GM12878 (cell line): ENCODE data around the gene CNDP2. TPM values are rescaled to one million over a fixed set of nuclear protein-coding genes. Genes with fewer than 3 reads are reported as not detected.

ENCODE experiments used
- BACH1 ChIP-seq: fragments of 450-650 bp; IDR thresholded peaks from 2 replicates; pipeline ENCODE4 v1.6.1; 2017; ENCODE audit warnings: mild to moderate bottlenecking, borderline replicate concordance
- DPF2 ChIP-seq: fragments of 450-650 bp; IDR thresholded peaks from 2 replicates; pipeline ENCODE4 v1.6.1; 2017; ENCODE audit warnings: mild to moderate bottlenecking
- IKZF2 ChIP-seq, 2 experiments: fragments of 450-650 bp; IDR thresholded peaks; 2 replicates each; pipeline ENCODE4 v1.6.1; 2017; ENCODE audit warnings: mild to moderate bottlenecking in 2 of 2, moderate library complexity in 2 of 2
- KLF5 ChIP-seq: fragments of 450-650 bp; IDR thresholded peaks from 2 replicates; pipeline ENCODE4 v1.6.1; 2014; ENCODE audit warnings: mild to moderate bottlenecking; ENCODE audit not compliant: partially characterized antibody
- LARP7 ChIP-seq: fragments of 450-650 bp; IDR thresholded peaks from 2 replicates; pipeline ENCODE4 v1.6.1; 2017; ENCODE audit warnings: mild to moderate bottlenecking
- MTA3 ChIP-seq: IDR thresholded peaks from 2 replicates; pipeline ENCODE4 v1.6.1; 2012; ENCODE audit warnings: low read length, inconsistent platforms, borderline replicate concordance
- MXI1 ChIP-seq: fragments of 150-350 bp; IDR thresholded peaks from 2 replicates; pipeline ENCODE4 v1.6.1; 2011; ENCODE audit warnings: low read depth, mild to moderate bottlenecking, inconsistent platforms, low read length, improper control_type of control experiment
- MYB ChIP-seq: fragments of 150-350 bp; IDR thresholded peaks from 2 replicates; pipeline ENCODE4 v1.6.1; 2014; ENCODE audit warnings: mild to moderate bottlenecking, low read depth, low read length, borderline replicate concordance
- NKRF ChIP-seq: fragments of 450-650 bp; conservative IDR thresholded peaks from 2 replicates; pipeline ENCODE4 v1.6.1; 2017; ENCODE audit warnings: mild to moderate bottlenecking, moderate library complexity
- PAX5 ChIP-seq: IDR thresholded peaks from 2 replicates; pipeline ENCODE4 v1.6.1; 2011; ENCODE audit warnings: low read depth, low read length, borderline replicate concordance
- PAX8 ChIP-seq: fragments of 450-650 bp; IDR thresholded peaks from 2 replicates; pipeline ENCODE4 v1.6.1; 2017; ENCODE audit warnings: mild to moderate bottlenecking, moderate library complexity
- POLR2A ChIP-seq: IDR thresholded peaks from 2 replicates; pipeline ENCODE4 v1.6.1; 2011; ENCODE audit warnings: low read depth, mild to moderate bottlenecking, low read length
- SMARCA5 ChIP-seq: fragments of 450-650 bp; IDR thresholded peaks from 2 replicates; pipeline ENCODE4 v1.6.1; 2017; ENCODE audit warnings: mild to moderate bottlenecking
- STAT1 ChIP-seq: fragments of 450-650 bp; conservative IDR thresholded peaks from 2 replicates; pipeline ENCODE4 v1.6.1; 2014; ENCODE audit warnings: antibody characterized with exemption, mild to moderate bottlenecking
- STAT3 ChIP-seq: IDR thresholded peaks from 2 replicates; pipeline ENCODE4 v1.6.1; 2011; ENCODE audit warnings: low read depth, low read length, improper control_type of control experiment
- SUPT20H ChIP-seq: IDR thresholded peaks from 2 replicates; pipeline ENCODE4 v1.6.1; 2011; ENCODE audit warnings: low read depth, mild to moderate bottlenecking, low read length, moderate library complexity, borderline replicate concordance; ENCODE audit not compliant: control insufficient read depth
- YY1 ChIP-seq: IDR thresholded peaks from 2 replicates; pipeline ENCODE4 v1.6.1; 2011; ENCODE audit warnings: low read depth, mild to moderate bottlenecking, low read length
- polyA plus RNA-seq, 11 experiments: library from polyadenylated mRNA; depleted of rRNA in 4 of 11; unstranded in 6 of 11; stranded (reverse) in 5 of 11; fragments of >200 nt; fragmentation: Nextera tagmentation in 4 of 11; fragmentation: Illumina TruSeq in 1 of 11; extraction: Ambion mirVana in 4 of 11; extraction: Trizol in 1 of 11; gene quantifications; 1 replicate in 1 of 11; 2 replicates in 10 of 11; pipeline versions ENCODE4 v1.2.1 to v1.2.3, GENCODE V29; 2011 to 2016; ENCODE audit warnings: inconsistent platforms in 2 of 11, missing spikeins in 2 of 11, low read depth in 1 of 11
- total RNA-seq, 4 experiments: library from RNA; depleted of rRNA in 3 of 4; stranded (reverse); fragments of >200 nt in 3 of 4; fragmentation: Illumina TruSeq in 1 of 4; extraction: Trizol in 1 of 4; gene quantifications; 2 replicates each; pipeline versions ENCODE4 v1.2.1 to v1.2.3, GENCODE V29; 2013 to 2021
- TF ChIP-seq, protein P1 (sequence below): fragments of 450-650 bp; IDR thresholded peaks from 2 replicates; pipeline ENCODE4 v1.6.1; 2017; ENCODE audit warnings: antibody characterized with exemption, mild to moderate bottlenecking, moderate library complexity
- TF ChIP-seq, protein P2 (sequence below): fragments of 450-650 bp; IDR thresholded peaks from 2 replicates; pipeline ENCODE4 v1.6.1; 2018; ENCODE audit warnings: borderline replicate concordance, mild to moderate bottlenecking; ENCODE audit not compliant: partially characterized antibody
- TF ChIP-seq, protein P3 (sequence below): fragments of 450-650 bp; formaldehyde crosslinking; IDR thresholded peaks from 2 replicates; pipeline ENCODE4 v1.4.0; 2022; ENCODE audit warnings: mild to moderate bottlenecking, moderate library complexity

The CNDP2 gene
- total and polyA plus RNA-seq, 10 of the 15 experiments (the other 5 are each of a cell fraction or from before 2014, with no cell fraction given), result 63.5 to 213 (median 158) TPM

DNA sequence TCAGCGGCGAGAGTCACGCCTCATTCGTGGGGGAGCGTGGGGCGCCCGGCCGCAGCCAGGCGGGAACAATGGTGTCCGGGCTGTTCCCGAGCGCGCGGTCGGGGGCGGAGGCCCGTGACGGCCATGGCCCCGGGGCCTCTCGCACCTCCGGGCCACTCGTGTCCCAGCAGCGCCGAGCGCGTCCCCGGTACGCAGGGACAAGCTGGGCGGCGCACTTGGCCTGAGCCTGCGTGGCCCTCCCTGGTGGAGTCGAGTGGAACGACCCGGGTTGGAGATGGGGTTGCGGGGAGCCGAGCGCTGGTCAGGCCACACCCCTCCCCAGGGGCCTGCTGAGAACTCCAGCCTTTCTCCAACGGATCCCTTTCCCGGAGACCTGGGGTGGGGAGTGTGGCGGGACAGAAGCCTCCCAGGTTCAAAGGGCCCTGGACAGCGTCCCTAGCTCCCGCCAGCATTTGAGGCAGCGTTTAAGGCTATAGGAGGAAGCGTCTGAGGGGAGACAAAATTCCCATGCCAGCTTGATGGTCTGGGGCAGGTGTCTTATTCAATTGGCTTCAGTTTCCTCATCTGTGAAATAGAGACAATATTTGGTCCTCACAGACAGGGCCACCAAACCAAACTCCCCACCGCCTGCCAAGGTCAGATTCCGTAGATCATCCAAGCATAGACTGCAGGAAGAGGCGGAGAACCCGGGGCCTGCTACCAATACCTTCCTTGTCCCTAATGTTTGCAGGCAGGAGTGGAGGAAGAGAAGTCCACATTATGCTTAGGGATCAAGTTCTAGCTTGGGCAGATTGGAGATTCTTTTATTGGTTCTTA is 553 bp downstream of the CNDP2 start (continued):
- TF ChIP-seq MXI1 (no peak), IKZF2 (IDR thresholded peaks at IDR 0.05) (no peak), MYB (no peak), PAX5 (no peak), YY1 (peak; percentile 83), DPF2 (peak; percentile 39; the same call in 1 of the 2 replicates), KLF5 (peak; percentile 66), STAT1 (no peak), STAT3 (no peak), MTA3 (no peak), SMARCA5 (peak; percentile 41; the same call in 1 of the 2 replicates), NKRF (peak; percentile 96; the same call in 1 of the 2 replicates), PAX8 (no peak), LARP7 (peak; percentile 83; the same call in 1 of the 2 replicates), POLR2A (peak; percentile 48), BACH1 (peak; percentile 77; the same call in 1 of the 2 replicates), SUPT20H (no peak)
- TF ChIP-seq, protein P1, sequence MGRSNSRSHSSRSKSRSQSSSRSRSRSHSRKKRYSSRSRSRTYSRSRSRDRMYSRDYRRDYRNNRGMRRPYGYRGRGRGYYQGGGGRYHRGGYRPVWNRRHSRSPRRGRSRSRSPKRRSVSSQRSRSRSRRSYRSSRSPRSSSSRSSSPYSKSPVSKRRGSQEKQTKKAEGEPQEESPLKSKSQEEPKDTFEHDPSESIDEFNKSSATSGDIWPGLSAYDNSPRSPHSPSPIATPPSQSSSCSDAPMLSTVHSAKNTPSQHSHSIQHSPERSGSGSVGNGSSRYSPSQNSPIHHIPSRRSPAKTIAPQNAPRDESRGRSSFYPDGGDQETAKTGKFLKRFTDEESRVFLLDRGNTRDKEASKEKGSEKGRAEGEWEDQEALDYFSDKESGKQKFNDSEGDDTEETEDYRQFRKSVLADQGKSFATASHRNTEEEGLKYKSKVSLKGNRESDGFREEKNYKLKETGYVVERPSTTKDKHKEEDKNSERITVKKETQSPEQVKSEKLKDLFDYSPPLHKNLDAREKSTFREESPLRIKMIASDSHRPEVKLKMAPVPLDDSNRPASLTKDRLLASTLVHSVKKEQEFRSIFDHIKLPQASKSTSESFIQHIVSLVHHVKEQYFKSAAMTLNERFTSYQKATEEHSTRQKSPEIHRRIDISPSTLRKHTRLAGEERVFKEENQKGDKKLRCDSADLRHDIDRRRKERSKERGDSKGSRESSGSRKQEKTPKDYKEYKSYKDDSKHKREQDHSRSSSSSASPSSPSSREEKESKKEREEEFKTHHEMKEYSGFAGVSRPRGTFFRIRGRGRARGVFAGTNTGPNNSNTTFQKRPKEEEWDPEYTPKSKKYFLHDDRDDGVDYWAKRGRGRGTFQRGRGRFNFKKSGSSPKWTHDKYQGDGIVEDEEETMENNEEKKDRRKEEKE, result no peak
- TF ChIP-seq, protein P2, sequence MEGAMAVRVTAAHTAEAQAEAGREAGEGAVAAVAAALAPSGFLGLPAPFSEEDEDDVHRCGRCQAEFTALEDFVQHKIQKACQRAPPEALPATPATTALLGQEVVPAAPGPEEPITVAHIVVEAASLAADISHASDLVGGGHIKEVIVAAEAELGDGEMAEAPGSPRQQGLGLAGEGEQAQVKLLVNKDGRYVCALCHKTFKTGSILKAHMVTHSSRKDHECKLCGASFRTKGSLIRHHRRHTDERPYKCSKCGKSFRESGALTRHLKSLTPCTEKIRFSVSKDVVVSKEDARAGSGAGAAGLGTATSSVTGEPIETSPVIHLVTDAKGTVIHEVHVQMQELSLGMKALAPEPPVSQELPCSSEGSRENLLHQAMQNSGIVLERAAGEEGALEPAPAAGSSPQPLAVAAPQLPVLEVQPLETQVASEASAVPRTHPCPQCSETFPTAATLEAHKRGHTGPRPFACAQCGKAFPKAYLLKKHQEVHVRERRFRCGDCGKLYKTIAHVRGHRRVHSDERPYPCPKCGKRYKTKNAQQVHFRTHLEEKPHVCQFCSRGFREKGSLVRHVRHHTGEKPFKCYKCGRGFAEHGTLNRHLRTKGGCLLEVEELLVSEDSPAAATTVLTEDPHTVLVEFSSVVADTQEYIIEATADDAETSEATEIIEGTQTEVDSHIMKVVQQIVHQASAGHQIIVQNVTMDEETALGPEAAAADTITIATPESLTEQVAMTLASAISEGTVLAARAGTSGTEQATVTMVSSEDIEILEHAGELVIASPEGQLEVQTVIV, result no peak
- TF ChIP-seq, protein P3, sequence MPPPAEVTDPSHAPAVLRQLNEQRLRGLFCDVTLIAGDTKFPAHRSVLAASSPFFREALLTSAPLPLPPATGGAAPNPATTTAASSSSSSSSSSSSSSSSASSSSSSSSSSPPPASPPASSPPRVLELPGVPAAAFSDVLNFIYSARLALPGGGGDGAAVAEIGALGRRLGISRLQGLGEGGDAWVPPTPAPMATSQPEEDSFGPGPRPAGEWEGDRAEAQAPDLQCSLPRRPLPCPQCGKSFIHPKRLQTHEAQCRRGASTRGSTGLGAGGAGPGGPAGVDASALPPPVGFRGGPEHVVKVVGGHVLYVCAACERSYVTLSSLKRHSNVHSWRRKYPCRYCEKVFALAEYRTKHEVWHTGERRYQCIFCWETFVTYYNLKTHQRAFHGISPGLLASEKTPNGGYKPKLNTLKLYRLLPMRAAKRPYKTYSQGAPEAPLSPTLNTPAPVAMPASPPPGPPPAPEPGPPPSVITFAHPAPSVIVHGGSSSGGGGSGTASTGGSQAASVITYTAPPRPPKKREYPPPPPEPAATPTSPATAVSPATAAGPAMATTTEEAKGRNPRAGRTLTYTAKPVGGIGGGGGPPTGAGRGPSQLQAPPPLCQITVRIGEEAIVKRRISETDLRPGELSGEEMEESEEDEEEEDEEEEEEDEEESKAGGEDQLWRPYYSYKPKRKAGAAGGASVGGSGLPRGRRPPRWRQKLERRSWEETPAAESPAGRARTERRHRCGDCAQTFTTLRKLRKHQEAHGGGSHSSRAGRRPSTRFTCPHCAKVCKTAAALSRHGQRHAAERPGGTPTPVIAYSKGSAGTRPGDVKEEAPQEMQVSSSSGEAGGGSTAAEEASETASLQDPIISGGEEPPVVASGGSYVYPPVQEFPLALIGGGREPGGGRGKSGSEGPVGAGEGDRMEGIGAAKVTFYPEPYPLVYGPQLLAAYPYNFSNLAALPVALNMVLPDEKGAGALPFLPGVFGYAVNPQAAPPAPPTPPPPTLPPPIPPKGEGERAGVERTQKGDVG (CRISPR knock-in tag), result no peak
